Liver (tissue), 9 donors: ENCODE data around the gene LRRC32. TPM values are rescaled to one million over a fixed set of nuclear protein-coding genes. Genes with fewer than 3 reads are reported as not detected.

Source experiments
- DNase-seq: peaks from one replicate; pipeline ENCODE4 v3.0.0-alpha.2; 2017; ENCODE audit warnings: low spot score
- H3K27ac ChIP-seq, 2 donors: one replicate each; pipeline ENCODE4 v1.7.0; 2013; ENCODE audit warnings: inconsistent platforms in 2 of 2, low read length in 2 of 2, control low read depth in 1 of 2, low read depth in 1 of 2, mild to moderate bottlenecking in 1 of 2
- H3K27me3 ChIP-seq, 4 donors: one replicate each; pipeline versions ENCODE4 v1.6.1 to v1.7.0; 2013; ENCODE audit warnings: low read length in 3 of 4, inconsistent platforms in 1 of 4, mild to moderate bottlenecking in 1 of 4, moderate library complexity in 1 of 4; ENCODE audit not compliant: control insufficient read depth in 4 of 4, insufficient read depth in 4 of 4
- H3K36me3 ChIP-seq, 4 donors: one replicate each; pipeline versions ENCODE4 v1.6.1 to v1.7.0; 2013; ENCODE audit warnings: low read length in 3 of 4, mild to moderate bottlenecking in 3 of 4, low read depth in 1 of 4, moderate library complexity in 1 of 4; ENCODE audit not compliant: control insufficient read depth in 4 of 4, insufficient read depth in 3 of 4
- H3K4me1 ChIP-seq, 4 donors: one replicate each; pipeline versions ENCODE4 v1.6.1 to v1.7.0; 2013; ENCODE audit warnings: low read length in 3 of 4, mild to moderate bottlenecking in 3 of 4, moderate library complexity in 1 of 4; ENCODE audit not compliant: control insufficient read depth in 4 of 4, insufficient read depth in 4 of 4
- H3K4me3 ChIP-seq, 3 donors: one replicate each; pipeline versions ENCODE4 v1.6.1 to v1.7.0; 2013; ENCODE audit warnings: low read length in 3 of 3, control low read depth in 1 of 3, low read depth in 1 of 3, mild to moderate bottlenecking in 1 of 3
- H3K9ac ChIP-seq, 2 donors: one replicate each; pipeline ENCODE4 v1.7.0; 2013; ENCODE audit warnings: low read length in 2 of 2, mild to moderate bottlenecking in 2 of 2, moderate library complexity in 2 of 2, control low read depth in 1 of 2, low read depth in 1 of 2
- H3K9me3 ChIP-seq, 4 donors: one replicate each; pipeline versions ENCODE4 v1.6.1 to v1.7.0; 2013; ENCODE audit warnings: low read length in 3 of 4; ENCODE audit not compliant: control insufficient read depth in 4 of 4
- EGR1 ChIP-seq, 2 donors: IDR thresholded peaks; 2 replicates each; pipeline ENCODE4 v1.6.1; 2016 to 2018; ENCODE audit warnings: antibody characterized with exemption in 2 of 2, low read depth in 2 of 2
- FOXA1 ChIP-seq: IDR thresholded peaks from 2 replicates; pipeline ENCODE4 v1.6.1; 2016; ENCODE audit warnings: antibody characterized with exemption
- FOXA2 ChIP-seq: IDR thresholded peaks from 2 replicates; pipeline ENCODE4 v1.6.1; 2016; ENCODE audit warnings: antibody characterized with exemption
- GABPA ChIP-seq, 2 donors: IDR thresholded peaks in 1 of 2; conservative IDR thresholded peaks in 1 of 2; 2 replicates each; pipeline ENCODE4 v1.6.1; 2016; ENCODE audit warnings: antibody characterized with exemption in 2 of 2, mild to moderate bottlenecking in 1 of 2, moderate library complexity in 1 of 2
- HNF4A ChIP-seq, 2 donors: conservative IDR thresholded peaks; 2 replicates each; pipeline ENCODE4 v1.6.1; 2016; ENCODE audit warnings: antibody characterized with exemption in 2 of 2, mild to moderate bottlenecking in 2 of 2
- HNF4G ChIP-seq: IDR thresholded peaks from 2 replicates; pipeline ENCODE4 v1.6.1; 2016; ENCODE audit warnings: antibody characterized with exemption
- JUND ChIP-seq, 2 donors: IDR thresholded peaks; 2 replicates each; pipeline ENCODE4 v1.6.1; 2016; ENCODE audit warnings: antibody characterized with exemption in 2 of 2
- NR2F2 ChIP-seq: IDR thresholded peaks from 2 replicates; pipeline ENCODE4 v1.6.1; 2016; ENCODE audit warnings: antibody characterized with exemption
- RAD21 ChIP-seq, 2 donors: IDR thresholded peaks; 2 replicates each; pipeline ENCODE4 v1.6.1; 2016; ENCODE audit warnings: antibody characterized with exemption in 2 of 2, mild to moderate bottlenecking in 2 of 2
- RXRA ChIP-seq, 2 donors: IDR thresholded peaks; 2 replicates each; pipeline ENCODE4 v1.6.1; 2017 to 2018; ENCODE audit warnings: antibody characterized with exemption in 2 of 2, mild to moderate bottlenecking in 1 of 2
- SP1 ChIP-seq: IDR thresholded peaks from 2 replicates; pipeline ENCODE4 v1.6.1; 2018; ENCODE audit warnings: antibody characterized with exemption, mild to moderate bottlenecking
- TAF1 ChIP-seq: conservative IDR thresholded peaks from 2 replicates; pipeline ENCODE4 v1.6.1; 2016; ENCODE audit warnings: antibody characterized with exemption, mild to moderate bottlenecking
- YY1 ChIP-seq: IDR thresholded peaks from 2 replicates; pipeline ENCODE4 v1.6.1; 2016; ENCODE audit warnings: antibody characterized with exemption, mild to moderate bottlenecking
- WGBS: extraction: QIAGEN DNeasy Blood & Tissue Kit; methylation state at CpG from one replicate; pipeline ENCODE4 v1.1.7; 2013; 5-methylcytosine and 5-hydroxymethylcytosine counted together
- polyA plus RNA-seq, 2 donors: library from polyadenylated mRNA; stranded (reverse) in 1 of 2; unstranded in 1 of 2; fragments of 200-250 nt in 1 of 2; fragments of >200 nt in 1 of 2; fragmentation: Nextera tagmentation in 1 of 2; extraction: Ambion mirVana in 1 of 2; gene quantifications; one replicate each; pipeline versions ENCODE4 v1.2.1 to v1.2.3, GENCODE V29; 2013 to 2015
- total RNA-seq, 2 donors: library from RNA; depleted of rRNA; stranded (reverse); fragments of >200 nt; gene quantifications; one replicate each; pipeline ENCODE4 v1.2.3, GENCODE V29; 2014
- TF ChIP-seq, protein P1 (sequence below): IDR thresholded peaks from 2 replicates; pipeline ENCODE4 v1.6.1; 2016; ENCODE audit warnings: antibody characterized with exemption, mild to moderate bottlenecking
- TF ChIP-seq, protein P2 (sequence below): fragments of 150-350 bp; IDR thresholded peaks from 2 replicates; pipeline ENCODE4 v1.5.1; 2017; ENCODE audit warnings: improper control_type of control experiment, low read depth, low read length; ENCODE audit not compliant: missing input control
- TF ChIP-seq, protein P3 (sequence below): IDR thresholded peaks from 2 replicates; pipeline ENCODE4 v1.6.1; 2016; ENCODE audit warnings: antibody characterized with exemption
- donor health status: healthy.
- donor health status: healthy.
- donor health status: healthy.
- donor health status: healthy.
- donor health status: healthy.

LRRC32 gene
- total and polyA plus RNA-seq, 4 donors = 5.4 to 15.4 (median 9.3) TPM

DNA sequence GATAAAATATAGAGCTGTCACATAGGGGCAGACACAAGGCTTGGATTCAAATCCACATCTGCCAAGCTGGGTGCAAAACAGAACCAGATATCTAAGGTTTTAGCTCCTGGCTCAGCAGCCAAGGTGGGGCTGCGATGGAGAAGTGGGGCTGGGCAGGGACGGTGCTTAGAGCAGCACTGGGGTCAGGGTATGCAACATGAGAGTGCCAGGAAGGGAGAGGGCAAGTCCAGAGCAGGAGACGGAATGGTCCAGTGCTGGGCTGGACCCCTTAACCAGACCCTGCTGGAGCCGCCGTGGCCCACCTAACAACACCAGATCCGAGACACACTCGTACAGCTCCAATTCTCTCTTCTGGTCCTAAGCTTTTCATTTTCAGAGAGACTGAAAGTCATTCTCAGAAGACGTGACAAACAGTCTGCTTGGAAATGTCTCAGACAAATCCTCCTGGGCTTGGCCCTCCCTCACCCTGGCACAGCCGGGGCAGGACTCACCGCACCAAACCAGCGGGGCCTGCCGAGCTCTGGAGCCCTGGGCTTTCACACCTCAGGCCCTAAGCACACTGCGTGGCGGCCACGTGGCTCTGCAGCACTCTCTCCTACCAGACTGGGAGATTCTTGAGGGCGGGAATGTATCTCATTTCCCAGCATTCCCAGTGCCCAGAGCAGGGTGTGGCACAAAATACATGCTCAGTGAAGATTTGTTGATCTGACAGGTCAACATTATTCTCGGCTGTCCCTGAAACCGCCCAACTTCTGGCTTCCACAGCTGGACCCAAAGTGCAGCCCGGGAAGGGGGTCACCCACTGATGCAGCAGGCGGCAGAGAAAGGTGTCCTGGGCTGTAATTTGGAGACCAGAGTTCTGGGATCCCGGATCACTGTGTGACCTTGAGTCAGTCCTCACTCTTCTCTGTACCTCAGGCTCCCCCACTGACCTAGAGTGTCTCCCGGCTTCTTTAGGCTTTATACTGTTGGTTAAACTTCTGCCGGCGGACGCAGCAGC lies 11.6 kb downstream of the LRRC32 start:
- no peak overlapping the region for H3K27ac ChIP-seq
- H3K9me3 ChIP-seq = no peaks in the 10 kb centered on the region
- no peak for DNase-seq
- H3K36me3 ChIP-seq = no peaks in the 10 kb centered on the region
- no peak overlapping the region for H3K9ac ChIP-seq
- H3K4me1 ChIP-seq = peaks cover 0 to 3% (median 0%) of the 10 kb centered on the region in 4 donors
- no peaks in the 10 kb centered on the region for H3K27me3 ChIP-seq
- no peak overlapping the region for H3K4me3 ChIP-seq
- TF ChIP-seq, protein P1, sequence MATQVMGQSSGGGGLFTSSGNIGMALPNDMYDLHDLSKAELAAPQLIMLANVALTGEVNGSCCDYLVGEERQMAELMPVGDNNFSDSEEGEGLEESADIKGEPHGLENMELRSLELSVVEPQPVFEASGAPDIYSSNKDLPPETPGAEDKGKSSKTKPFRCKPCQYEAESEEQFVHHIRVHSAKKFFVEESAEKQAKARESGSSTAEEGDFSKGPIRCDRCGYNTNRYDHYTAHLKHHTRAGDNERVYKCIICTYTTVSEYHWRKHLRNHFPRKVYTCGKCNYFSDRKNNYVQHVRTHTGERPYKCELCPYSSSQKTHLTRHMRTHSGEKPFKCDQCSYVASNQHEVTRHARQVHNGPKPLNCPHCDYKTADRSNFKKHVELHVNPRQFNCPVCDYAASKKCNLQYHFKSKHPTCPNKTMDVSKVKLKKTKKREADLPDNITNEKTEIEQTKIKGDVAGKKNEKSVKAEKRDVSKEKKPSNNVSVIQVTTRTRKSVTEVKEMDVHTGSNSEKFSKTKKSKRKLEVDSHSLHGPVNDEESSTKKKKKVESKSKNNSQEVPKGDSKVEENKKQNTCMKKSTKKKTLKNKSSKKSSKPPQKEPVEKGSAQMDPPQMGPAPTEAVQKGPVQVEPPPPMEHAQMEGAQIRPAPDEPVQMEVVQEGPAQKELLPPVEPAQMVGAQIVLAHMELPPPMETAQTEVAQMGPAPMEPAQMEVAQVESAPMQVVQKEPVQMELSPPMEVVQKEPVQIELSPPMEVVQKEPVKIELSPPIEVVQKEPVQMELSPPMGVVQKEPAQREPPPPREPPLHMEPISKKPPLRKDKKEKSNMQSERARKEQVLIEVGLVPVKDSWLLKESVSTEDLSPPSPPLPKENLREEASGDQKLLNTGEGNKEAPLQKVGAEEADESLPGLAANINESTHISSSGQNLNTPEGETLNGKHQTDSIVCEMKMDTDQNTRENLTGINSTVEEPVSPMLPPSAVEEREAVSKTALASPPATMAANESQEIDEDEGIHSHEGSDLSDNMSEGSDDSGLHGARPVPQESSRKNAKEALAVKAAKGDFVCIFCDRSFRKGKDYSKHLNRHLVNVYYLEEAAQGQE = no peak
- TF ChIP-seq FOXA1 = no peak
- TF ChIP-seq FOXA2 = no peak
- TF ChIP-seq, protein P2, sequence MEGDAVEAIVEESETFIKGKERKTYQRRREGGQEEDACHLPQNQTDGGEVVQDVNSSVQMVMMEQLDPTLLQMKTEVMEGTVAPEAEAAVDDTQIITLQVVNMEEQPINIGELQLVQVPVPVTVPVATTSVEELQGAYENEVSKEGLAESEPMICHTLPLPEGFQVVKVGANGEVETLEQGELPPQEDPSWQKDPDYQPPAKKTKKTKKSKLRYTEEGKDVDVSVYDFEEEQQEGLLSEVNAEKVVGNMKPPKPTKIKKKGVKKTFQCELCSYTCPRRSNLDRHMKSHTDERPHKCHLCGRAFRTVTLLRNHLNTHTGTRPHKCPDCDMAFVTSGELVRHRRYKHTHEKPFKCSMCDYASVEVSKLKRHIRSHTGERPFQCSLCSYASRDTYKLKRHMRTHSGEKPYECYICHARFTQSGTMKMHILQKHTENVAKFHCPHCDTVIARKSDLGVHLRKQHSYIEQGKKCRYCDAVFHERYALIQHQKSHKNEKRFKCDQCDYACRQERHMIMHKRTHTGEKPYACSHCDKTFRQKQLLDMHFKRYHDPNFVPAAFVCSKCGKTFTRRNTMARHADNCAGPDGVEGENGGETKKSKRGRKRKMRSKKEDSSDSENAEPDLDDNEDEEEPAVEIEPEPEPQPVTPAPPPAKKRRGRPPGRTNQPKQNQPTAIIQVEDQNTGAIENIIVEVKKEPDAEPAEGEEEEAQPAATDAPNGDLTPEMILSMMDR = no peak
- no peak for TF ChIP-seq HNF4G
- TF ChIP-seq, protein P3, sequence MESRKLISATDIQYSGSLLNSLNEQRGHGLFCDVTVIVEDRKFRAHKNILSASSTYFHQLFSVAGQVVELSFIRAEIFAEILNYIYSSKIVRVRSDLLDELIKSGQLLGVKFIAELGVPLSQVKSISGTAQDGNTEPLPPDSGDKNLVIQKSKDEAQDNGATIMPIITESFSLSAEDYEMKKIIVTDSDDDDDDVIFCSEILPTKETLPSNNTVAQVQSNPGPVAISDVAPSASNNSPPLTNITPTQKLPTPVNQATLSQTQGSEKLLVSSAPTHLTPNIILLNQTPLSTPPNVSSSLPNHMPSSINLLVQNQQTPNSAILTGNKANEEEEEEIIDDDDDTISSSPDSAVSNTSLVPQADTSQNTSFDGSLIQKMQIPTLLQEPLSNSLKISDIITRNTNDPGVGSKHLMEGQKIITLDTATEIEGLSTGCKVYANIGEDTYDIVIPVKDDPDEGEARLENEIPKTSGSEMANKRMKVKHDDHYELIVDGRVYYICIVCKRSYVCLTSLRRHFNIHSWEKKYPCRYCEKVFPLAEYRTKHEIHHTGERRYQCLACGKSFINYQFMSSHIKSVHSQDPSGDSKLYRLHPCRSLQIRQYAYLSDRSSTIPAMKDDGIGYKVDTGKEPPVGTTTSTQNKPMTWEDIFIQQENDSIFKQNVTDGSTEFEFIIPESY = no peak
- no peak for TF ChIP-seq RXRA (IDR thresholded peaks at IDR 0.05)
- no peak for TF ChIP-seq EGR1 (IDR thresholded peaks at IDR 0.05; ENCODE audit: low read depth in 2 of 2)
- no peak for TF ChIP-seq YY1
- no peak for TF ChIP-seq HNF4A (conservative IDR thresholded peaks at IDR 0.05)
- no peak for TF ChIP-seq TAF1
- no peak for TF ChIP-seq SP1
- TF ChIP-seq JUND (IDR thresholded peaks at IDR 0.05) = no peak
- 84% methylated on average over 25 of the region's 25 CpGs for WGBS

DNA sequence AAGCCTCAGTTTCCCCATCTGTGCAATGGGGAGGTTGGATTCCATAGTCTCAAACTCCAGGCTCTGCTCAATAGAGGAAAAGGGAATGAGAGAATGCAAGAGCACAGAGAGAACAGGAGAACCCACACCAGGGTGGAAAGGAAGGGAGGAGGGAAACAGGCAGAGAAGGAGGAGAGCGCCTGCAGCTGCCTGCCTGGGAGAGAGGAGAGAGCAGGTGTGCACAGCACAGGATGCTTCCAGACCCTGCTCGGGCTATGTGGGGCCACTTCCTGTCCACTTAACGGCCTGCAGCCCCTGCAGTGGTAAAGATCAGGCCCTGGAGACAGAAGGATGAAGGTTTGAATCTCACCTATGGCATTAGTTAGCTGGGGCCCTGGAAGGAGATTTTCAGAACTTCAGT lies 12.3 kb downstream of the LRRC32 start:
- WGBS = 67% methylated on average over 3 of the region's 3 CpGs
- TF ChIP-seq JUND (IDR thresholded peaks at IDR 0.05) (no peak), RAD21 (IDR thresholded peaks at IDR 0.05) (no peak), GABPA (IDR thresholded peaks at IDR 0.05 in 1 of 2, conservative IDR thresholded peaks at IDR 0.05 in 1 of 2) (no peak), NR2F2 (no peak), EGR1 (IDR thresholded peaks at IDR 0.05; ENCODE audit: low read depth in 2 of 2) (no peak)
- TF ChIP-seq, protein P1 = no peak
- Histone ChIP-seq H3K4me3 (no peak overlapping the region), H3K36me3 (no peaks in the 10 kb centered on the region), H3K9me3 (no peaks in the 10 kb centered on the region), H3K27ac (no peak overlapping the region), H3K4me1 (peaks cover 0 to 3% (median 0%) of the 10 kb centered on the region in 4 donors), H3K9ac (no peak overlapping the region), H3K27me3 (no peaks in the 10 kb centered on the region)
- DNase-seq = no peak
